NCI-H510A (cell line): Measurements from ENCODE around the gene ZNF777.
A peak's percentile ranks its signal among the peaks of the same experiment; 100 is the strongest.
"Not testable (repeated sequence)": the region's sequence is repeated elsewhere in the genome, so short reads cannot be mapped to it uniquely, and the experiment has no call there.

Experiments
- DNase-seq: peaks from one replicate; lab custom pipeline; 2025; lab: John Stamatoyannopoulos, UW

The ZNF777 gene

GRCh38 chr7:149460493-149461277, at the start of gene ZNF777:
ZNF777 (minus strand) TSS chr7:149461062; CDS start chr7:149456022, 5,040 bp downstream.
- peak; percentile 47 for DNase-seq

GRCh38 chr7:149510248-149510647, 49.4 kb upstream of the ZNF777 start:
- no peak for DNase-seq

GRCh38 chr7:149509774-149510173, 48.9 kb upstream of the ZNF777 start:
- DNase-seq, result no peak

- no peak for DNase-seq
Observed at GRCh38 chr7:149505551-149505950, 44.7 kb upstream of the ZNF777 start.

DNA sequence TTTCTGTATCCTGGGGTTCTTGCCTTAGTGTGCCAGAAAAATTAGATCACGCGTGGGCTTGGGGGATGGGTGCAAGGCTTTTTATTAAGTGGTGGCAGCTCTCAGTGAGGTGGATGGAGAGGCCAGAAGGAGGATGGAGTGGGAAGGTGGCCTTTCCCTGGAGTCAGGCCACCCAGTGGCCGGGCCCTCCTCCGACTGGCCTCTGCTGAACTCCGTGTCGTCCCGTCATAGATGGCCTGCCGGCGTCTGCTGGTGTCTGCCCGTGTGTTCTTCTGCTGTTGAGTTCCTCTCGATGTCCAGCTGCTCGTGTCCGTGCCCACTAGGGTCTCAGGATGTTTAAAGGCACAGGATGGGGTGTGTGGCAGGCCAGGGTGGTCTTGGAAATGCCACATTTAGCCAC, 40.8 kb upstream of the ZNF777 start:
- DNase-seq, result no peak

DNA sequence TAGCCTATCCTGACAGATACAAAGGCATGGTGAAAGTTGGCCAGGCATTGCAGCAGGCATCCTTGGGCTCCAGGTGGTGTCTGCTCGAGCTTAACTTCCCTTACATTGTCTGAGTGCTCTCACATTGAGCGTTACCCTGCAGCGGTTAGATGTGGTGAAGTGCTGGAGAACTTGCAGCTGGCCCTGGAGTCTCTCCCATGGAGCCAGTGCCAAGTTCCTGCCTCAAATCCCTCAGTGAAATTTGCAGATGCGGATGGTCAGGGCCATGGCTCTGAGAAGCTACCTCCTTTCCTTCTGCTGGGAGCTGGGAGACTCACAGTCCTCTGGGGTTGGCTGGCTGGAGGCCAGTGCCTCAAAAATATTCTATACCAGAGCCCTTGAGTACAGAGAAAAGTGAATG, 40.0 kb upstream of the ZNF777 start:
- DNase-seq, result no peak

DNA sequence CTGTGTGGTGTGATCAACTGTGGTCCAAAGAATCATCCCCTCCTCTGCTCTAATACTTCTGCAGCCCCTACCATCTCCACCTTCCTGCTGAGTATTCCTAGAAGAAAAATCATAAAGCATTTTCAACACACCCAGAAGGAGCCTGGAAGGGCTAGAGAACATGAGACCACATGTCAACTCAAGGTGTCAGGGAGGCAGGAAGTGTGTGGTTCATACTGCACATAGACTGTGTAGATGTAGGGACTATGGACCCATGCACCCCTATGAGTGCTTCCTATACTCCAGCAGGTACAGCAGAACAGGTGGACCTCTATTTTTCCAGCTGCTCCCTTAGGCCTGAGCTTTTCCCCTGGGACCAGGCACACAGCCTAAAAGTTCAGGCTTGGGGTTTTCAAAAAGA, 39.3 kb upstream of the ZNF777 start:
- no peak for DNase-seq

- no peak for DNase-seq
Observed at GRCh38 chr7:149498811-149499210, 37.9 kb upstream of the ZNF777 start.

DNA sequence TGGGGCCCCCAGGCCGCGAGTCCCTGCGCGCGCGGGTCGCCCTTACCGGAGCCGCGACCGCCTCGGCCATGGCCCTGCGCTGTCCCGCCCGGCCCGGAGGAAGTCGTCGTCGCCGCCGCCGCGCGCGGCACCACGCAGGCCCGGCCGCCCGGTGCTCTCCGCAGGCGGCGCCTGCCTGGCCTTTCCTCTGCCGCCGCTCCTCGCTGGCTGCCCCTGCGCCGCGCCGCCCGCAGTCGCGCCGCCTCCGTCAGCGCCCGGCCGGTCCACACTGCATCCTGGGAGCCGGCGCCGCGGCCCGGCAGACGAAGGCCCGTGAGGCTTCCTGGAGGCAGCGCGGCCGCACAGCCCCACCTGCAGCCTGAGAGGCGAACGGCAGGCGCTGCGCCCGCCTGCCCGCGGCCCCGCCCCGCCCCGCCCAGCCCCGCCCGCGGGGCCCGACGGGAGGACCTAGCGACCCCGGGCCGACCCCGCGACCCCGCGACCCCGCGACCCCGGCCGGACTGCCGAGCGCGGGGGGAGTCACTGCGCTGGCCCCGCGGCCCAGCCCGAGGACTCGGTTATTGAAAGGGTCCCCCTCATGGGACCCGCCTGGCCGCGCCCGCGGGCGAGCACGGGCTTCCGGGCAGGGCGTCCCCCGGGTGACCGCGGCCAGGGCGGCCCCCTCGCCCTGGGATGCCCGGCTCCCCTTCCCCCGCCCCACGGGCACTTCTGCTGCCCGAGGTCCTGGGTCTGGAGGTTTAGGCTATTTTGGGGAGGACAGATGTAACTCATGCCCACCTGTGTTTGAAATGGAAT, 36.8 kb upstream of the ZNF777 start, which contains the start of gene ZNF746:
TSS of gene ZNF746 (minus strand) at position 343 of the 795 bp plus-strand sequence. CDS start at position 70, 273 bp downstream.
- peak; percentile 59 for DNase-seq

GRCh38 chr7:149496642-149497391, 36.0 kb upstream of the ZNF777 start:
- no peak for DNase-seq

DNA sequence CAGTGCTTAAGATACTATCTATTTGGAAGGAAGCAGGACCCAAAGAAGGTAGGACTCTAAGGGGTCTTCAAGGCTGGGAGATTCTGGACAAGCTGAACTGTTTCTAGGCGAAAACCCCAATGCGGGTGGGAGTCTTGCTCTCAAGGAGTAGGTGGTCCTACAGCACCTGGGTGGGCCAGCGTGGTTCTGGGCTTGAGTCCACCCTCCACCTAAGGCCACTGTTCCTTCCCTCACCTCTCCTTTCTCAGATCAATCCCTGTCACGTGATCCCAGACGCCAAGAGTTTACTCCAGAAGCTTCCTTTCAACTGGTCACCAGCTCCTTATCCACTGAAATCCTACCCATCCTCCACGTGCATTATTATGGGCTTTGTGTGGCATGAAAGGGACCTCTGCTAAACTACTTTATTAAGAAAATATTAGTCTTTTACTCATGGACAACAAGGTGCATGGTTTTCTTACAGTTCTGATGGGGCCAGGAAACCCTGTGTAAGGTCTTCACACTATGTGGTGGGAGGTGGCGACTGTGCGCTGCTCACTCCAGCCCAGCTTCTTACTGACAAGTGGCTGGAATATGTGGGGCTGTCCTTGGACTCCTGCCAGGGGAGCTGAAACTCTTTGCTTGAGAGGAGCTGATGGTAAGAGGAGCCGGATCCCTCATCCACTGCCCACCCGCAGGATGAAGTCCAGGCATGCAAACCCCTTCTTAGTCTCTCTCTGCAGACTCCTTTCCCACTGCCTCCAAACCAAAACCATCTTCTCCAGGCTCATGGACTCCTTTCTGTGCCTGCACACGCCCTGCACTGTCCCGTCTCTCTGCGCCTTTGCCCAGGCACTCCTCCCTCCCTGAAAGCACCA, 35.2 kb upstream of the ZNF777 start:
- peak; percentile 22 for DNase-seq

GRCh38 chr7:149494738-149495368, 34.0 kb upstream of the ZNF777 start:
- no peak for DNase-seq

DNA sequence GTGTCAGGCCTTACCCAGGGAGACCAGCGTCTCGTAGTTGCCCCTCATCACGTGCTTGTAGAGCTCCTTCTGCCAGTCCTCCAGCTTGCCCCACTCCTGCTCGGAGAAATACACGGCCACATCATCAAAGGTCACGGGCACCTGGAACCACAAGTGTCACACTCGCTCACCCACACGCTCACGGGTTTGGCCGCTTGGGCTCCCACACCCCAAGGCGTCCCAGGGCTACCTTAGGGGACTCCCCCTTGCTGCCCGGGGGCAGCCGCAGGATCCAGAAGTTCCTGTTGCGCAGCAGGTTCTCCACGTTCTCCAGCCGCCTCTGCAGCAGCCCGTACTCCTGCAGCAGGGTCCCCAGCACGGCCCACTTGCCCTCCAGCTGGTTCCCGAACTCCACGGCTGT, 33.1 kb upstream of the ZNF777 start:
- not testable (repeated sequence) for DNase-seq

DNA sequence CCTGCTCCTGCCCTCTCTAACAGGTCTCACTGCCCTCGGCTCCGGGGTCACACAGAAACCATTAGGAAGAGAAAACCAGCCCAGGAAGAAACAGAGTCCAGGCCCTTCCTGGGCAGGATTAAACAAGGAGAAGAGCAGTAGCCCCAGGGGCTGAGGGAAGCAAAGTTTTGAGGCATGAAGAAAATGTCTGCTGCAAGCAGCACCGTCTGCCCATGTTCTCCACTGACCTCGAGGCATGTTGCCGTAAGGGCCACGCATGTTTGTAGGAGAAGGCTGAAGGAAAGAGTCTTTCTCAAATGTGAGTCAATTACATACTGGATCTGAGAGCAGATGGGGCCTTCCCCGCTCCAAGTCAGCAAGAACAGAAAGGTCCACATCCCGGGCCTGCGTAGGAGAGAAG, 32.5 kb upstream of the ZNF777 start:
- DNase-seq, result no peak

DNA sequence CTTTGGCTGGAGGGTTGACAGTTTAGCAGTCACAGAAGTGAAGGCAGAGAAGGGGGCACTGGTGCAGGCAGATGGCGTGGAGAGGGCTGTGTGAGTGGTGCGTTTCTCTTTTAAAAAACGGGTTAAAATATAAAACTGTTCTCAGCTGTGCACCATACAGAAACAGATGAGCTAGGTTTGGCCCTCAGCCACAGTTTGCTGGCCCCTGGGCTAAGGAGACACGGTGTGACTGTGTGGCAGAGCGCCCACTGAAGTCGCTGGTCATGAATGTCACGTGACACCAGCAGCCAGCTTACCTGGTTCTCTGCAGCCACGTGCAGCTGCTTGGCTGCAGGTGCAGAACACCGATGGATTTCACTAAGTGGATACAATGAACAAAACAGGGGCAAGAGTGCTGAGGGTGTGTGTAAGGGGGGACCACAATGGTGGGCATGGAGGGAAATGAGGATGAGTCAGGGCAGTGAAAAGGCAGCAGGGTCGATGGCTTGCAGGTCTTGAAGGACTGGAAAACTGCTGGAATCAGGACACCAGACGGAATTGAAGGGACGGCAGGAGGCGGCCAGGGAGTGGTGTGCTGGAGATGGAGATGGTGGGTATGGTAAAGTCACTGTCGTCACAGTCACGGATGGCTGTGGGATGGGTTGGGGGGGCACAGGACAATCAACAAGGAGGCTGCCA, 29.4 kb upstream of the ZNF777 start:
- DNase-seq, result no peak

GRCh38 chr7:149489391-149490024, 28.6 kb upstream of the ZNF777 start:
- no peak for DNase-seq

DNA sequence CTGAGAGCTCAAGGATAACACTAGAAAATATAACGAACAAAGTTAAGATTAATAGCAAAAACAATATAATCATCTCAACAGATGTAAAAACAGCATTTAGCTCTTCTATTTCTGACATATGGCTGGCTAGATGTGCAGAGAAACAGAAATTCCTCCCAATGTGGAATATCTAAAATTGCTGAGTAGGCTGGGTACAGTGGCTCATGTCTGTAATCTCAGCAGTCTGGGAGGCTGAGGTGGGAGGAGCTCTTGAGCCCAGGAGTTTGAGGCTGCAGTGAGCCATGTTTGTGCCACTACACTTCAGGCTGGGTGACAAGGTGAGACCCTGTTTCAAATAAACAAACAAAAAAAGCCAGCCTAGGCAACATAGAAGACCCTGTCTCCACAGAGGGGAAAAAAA, 18.7 kb upstream of the ZNF777 start:
- DNase-seq, result no peak

DNA sequence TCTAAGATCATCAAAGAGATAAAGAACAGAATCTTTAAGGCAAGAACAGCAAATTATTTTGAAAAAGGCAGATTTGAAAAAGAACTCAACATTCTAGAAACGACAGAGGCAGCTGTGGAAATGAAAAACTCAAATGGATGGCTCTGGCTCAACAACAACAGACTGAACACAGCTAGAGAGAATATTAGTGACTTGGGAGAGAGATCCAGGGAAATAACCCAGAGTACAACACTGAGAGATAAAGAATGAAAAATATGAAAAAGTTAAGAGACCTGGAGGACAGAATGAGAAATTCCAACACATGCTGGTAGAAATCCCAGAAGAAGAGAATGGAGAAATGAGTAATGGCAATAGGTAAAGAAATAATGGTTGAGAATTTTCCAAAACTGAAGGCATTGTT, 17.9 kb upstream of the ZNF777 start:
- no peak for DNase-seq

DNA sequence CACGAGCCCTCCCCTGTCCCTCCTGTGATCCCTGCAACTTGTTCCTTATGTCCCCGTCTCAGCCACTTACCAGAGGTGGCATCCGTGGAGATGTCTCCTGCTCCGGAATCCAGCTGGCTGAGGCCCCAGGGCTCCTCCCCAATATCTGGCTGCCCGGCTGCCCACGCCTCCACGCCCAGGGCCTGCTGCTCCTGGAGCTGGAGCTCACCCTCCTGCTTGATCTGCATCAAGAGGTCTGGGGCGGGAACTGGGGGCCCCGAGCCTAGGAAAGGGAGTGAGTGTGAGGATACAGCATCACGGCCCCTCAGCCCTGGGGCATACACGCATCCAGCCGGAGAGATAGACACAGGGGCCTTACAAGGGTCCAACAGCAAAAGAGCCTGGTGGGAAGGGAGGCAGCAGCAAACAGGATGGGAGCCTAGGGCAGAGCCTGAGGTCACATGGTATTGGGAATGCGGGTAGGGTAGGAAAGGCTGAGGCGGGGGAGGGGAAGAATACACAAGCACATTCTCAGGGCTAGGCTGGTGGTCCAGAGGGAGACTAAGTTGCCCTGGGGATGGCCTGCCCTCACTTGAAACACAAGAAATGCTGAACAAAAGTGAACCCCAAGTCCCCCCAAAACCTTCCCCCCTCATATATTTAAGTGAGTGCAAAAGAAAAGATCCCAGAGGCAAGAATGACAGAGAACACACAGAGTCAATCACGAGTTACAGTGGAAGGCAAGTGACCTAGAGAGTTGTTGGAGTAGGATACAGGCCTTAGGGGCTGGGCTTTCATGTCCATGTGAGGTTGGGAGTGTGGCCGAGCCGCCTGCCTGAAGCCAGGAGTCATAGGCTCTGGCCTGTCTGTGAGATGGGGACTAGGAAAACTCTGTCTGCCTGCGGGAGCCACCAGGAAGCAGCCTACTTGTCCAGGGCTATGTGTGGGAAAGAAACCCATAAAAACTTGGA, 16.9 kb upstream of the ZNF777 start:
- no peak for DNase-seq
